Neural crest cell (in vitro differentiated cells): Measurements from ENCODE around the gene SLC38A5. TPM values are rescaled to one million over a fixed set of nuclear protein-coding genes. Genes with fewer than 3 reads are reported as not detected.

Experiments
- DNase-seq: peaks from one replicate; pipeline ENCODE4 v3.0.0; 2021; ENCODE audit warnings: low read depth, mixed read lengths, low spot score
- H3K27ac Mint-ChIP-seq: one replicate; pipeline ENCODE4 v1.8.0; 2021; ENCODE audit warnings: mild to moderate bottlenecking, mixed read lengths; ENCODE audit not compliant: unreplicated experiment
- H3K27me3 Mint-ChIP-seq: 2 replicates; pipeline ENCODE4 v1.8.0; 2021; ENCODE audit warnings: low read depth, mild to moderate bottlenecking, mixed read lengths
- H3K36me3 Mint-ChIP-seq: 2 replicates; pipeline ENCODE4 v1.8.0; 2021; ENCODE audit warnings: low read depth, mild to moderate bottlenecking, mixed read lengths
- H3K4me1 Mint-ChIP-seq: 2 replicates; pipeline ENCODE4 v1.8.0; 2021; ENCODE audit warnings: mixed read lengths
- H3K4me3 Mint-ChIP-seq: one replicate; pipeline ENCODE4 v1.8.0; 2021; ENCODE audit warnings: mild to moderate bottlenecking, mixed read lengths
- H3K9me3 Mint-ChIP-seq: 2 replicates; pipeline ENCODE4 v1.8.0; 2021; ENCODE audit warnings: mixed read lengths
- total RNA-seq: library from RNA; stranded (reverse); gene quantifications from 2 replicates; pipeline ENCODE4 v1.2.1, GENCODE V29; 2021
- TF ChIP-seq, protein P1 (sequence below): fragments of 200-600 bp; sonication (generic); conservative IDR thresholded peaks from 2 replicates; pipeline ENCODE4 v1.5.0; 2021; ENCODE audit warnings: antibody characterized with exemption, mild to moderate bottlenecking

The SLC38A5 gene
- total RNA-seq, 1 donor from 2014 or later, result 8.8 TPM

DNA sequence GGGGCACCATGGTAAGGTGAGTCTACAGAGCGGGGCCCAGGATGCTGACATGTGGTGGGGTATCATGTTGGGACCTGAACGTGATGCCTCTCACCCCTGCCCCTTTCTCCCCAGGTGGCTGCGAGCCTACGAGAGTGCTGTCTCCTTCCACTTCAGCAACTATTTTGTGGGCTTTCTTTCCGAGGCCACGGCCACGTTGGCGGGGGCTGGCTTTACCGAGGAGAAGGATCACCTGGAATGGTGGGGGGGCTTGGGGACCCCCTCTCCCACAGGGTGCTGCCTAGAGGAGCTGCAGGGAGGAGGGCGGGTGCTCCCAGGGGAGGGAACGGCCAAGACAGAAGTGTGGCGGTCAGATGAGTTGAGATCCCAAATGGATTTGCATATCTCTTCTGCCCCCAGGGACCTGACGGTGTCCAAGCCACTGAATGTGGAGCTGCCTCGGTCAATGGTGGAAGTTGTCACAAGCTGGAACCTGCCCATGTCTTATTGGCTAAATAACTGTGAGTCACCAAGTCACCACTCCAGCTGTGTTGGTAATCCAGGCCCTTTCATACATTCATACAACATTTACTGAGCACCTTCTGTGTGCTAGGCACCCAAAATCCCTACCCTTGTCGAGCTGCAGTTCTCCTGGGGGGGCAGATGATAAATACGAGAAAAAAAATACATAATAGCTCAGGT lies 44.2 kb upstream of the SLC38A5 start:
- H3K9me3 Mint-ChIP-seq, result no peaks in the 10 kb centered on the region
- no peak for DNase-seq
- H3K4me3 Mint-ChIP-seq, result no peak overlapping the region
- no peak overlapping the region for H3K27ac Mint-ChIP-seq
- peaks cover 12% of the 10 kb centered on the region for H3K4me1 Mint-ChIP-seq
- TF ChIP-seq, protein P1, sequence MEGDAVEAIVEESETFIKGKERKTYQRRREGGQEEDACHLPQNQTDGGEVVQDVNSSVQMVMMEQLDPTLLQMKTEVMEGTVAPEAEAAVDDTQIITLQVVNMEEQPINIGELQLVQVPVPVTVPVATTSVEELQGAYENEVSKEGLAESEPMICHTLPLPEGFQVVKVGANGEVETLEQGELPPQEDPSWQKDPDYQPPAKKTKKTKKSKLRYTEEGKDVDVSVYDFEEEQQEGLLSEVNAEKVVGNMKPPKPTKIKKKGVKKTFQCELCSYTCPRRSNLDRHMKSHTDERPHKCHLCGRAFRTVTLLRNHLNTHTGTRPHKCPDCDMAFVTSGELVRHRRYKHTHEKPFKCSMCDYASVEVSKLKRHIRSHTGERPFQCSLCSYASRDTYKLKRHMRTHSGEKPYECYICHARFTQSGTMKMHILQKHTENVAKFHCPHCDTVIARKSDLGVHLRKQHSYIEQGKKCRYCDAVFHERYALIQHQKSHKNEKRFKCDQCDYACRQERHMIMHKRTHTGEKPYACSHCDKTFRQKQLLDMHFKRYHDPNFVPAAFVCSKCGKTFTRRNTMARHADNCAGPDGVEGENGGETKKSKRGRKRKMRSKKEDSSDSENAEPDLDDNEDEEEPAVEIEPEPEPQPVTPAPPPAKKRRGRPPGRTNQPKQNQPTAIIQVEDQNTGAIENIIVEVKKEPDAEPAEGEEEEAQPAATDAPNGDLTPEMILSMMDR, result no peak
- H3K36me3 Mint-ChIP-seq, result peaks cover 8% of the 10 kb centered on the region
- no peaks in the 10 kb centered on the region for H3K27me3 Mint-ChIP-seq

DNA sequence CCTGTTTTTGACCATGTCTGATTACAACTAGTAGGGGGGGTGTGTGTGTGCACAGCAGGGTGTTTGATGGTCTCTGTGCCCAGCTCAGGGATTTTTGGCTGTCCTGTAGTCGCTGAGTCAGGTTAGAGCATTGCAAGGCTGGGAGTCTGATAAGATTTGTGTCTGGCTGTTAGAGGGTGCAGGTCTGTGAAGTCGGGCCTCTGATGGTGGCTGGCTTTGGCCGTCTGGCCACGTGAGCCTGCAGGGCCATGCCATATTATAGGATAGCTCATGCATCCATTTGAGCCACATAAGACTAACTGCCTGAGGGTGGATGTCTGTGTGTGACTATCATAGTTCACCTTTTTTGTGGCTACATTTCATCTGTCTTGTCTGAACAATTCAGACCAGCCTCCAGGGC lies 43.6 kb upstream of the SLC38A5 start:
- Mint-ChIP-seq H3K4me3 (peak overlapping the region; percentile 56), H3K27me3 (no peaks in the 10 kb centered on the region), H3K4me1 (peaks cover 12% of the 10 kb centered on the region), H3K9me3 (no peaks in the 10 kb centered on the region), H3K36me3 (peaks cover 8% of the 10 kb centered on the region), H3K27ac (no peak overlapping the region)
- DNase-seq, result no peak
- TF ChIP-seq, protein P1, result no peak

DNA sequence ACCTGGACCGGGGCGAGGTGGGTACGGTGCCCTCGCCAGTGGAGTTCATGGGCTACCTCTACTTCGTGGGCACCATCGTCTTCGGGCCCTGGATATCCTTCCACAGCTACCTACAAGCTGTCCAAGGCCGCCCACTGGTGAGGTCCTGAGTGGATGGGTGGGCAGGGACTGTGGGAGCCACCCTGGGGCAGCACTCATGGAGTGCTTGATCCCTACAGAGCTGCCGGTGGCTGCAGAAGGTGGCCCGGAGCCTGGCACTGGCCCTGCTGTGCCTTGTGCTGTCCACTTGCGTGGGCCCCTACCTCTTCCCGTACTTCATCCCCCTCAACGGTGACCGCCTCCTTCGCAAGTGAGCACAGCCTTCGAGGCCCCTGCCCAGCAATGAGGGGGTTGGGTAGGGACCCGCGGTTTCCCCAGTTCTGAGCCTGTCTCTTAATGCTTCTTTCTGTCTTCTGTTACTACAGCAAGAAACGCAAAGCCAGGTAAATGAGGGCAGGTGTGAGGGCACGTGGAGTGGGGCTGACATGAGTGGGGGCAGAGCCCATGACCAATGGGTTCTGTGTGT lies 42.4 kb upstream of the SLC38A5 start:
- H3K36me3 Mint-ChIP-seq, result peaks cover 8% of the 10 kb centered on the region
- H3K27me3 Mint-ChIP-seq, result no peaks in the 10 kb centered on the region
- TF ChIP-seq, protein P1, result no peak
- no peaks in the 10 kb centered on the region for H3K9me3 Mint-ChIP-seq
- peaks cover 13% of the 10 kb centered on the region for H3K4me1 Mint-ChIP-seq
- no peak overlapping the region for H3K27ac Mint-ChIP-seq
- peak overlapping the region; percentile 56 for H3K4me3 Mint-ChIP-seq
- DNase-seq, result no peak

DNA sequence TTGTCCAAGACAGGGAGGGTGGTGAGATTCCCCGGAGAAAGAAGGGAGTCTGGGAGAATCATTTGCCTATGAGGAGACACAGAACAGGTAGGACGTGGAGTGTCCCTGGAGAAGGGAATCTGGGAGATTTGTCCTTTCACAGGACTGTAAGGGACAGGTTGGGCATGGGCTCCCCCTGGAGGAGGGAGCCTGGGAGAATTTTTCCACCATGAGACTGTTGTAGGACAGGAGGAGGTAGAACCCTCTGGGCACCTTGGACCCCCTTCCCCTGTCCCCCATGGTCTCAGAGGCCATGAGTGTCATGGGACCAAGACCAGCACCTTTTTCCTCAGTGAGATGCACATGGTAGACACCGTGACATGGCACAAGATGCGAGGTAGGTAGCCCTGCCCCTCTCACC lies 41.5 kb upstream of the SLC38A5 start:
- TF ChIP-seq, protein P1, result peak; percentile 35
- no peaks in the 10 kb centered on the region for H3K9me3 Mint-ChIP-seq
- H3K4me1 Mint-ChIP-seq, result peaks cover 15% of the 10 kb centered on the region
- no peaks in the 10 kb centered on the region for H3K27me3 Mint-ChIP-seq
- H3K36me3 Mint-ChIP-seq, result peaks cover 8% of the 10 kb centered on the region
- no peak overlapping the region for H3K27ac Mint-ChIP-seq
- H3K4me3 Mint-ChIP-seq, result peak overlapping the region; percentile 68
- DNase-seq, result no peak

DNA sequence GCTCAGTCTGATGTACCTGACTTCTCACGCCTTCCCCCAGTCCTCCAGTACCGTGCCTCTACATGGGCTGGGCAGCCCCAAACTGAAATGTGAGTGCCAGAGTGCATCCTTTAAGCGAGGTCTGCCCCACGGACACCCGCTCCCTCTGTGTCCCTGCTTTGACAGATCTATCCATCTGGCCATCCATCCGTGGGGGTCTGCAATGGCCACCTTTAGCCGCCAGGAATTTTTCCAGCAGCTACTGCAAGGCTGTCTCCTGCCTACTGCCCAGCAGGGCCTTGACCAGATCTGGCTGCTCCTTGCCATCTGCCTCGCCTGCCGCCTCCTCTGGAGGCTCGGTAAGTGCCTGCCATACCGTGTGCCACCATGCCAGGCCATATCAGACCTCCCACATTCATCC lies 39.6 kb upstream of the SLC38A5 start:
- H3K4me1 Mint-ChIP-seq, result peaks cover 15% of the 10 kb centered on the region
- no peaks in the 10 kb centered on the region for H3K9me3 Mint-ChIP-seq
- peak overlapping the region; percentile 91 for H3K4me3 Mint-ChIP-seq
- H3K36me3 Mint-ChIP-seq, result peaks cover 3% of the 10 kb centered on the region
- TF ChIP-seq, protein P1, result no peak
- DNase-seq, result no peak
- no peaks in the 10 kb centered on the region for H3K27me3 Mint-ChIP-seq
- peak overlapping the region; percentile 87 for H3K27ac Mint-ChIP-seq
